ENCODE data around the gene SERPINB4.
"Not testable (repeated sequence)": the region's sequence is repeated elsewhere in the genome, so short reads cannot be mapped to it uniquely, and the experiment has no call there.

GRCh38 chr18:63650271-63650670, 6.2 kb upstream of the SERPINB4 start:
- TF ChIP-seq CTCF, POLR2A (IDR thresholded peaks at IDR 0.05): not testable (repeated sequence)
